ENCODE measurements around the gene TOMM20.

Gene TOMM20

DNA sequence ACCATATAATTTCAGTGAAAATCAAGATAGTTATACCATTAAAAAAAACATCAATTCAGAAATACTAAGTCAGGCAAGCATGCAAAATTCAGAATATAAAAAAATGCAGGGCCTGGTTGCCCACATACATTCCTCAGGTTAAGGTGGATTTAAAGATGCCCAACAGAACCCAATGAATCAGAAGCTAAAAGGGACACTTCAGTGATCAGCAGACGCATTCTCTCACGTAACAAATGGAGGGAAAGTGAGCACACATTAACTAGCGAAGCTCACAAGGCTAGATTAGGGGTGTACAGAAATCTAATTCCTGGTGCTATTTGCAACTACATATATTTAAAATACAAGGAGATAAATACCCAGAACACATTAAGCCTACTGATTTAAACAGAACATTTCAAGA is 17.5 kb downstream of the TOMM20 start:
- DNase-seq: no peak
- TF ChIP-seq CTCF (IDR thresholded peaks at IDR 0.05; ENCODE audit: low read depth, low read length): no peak
- Histone ChIP-seq H3K4me3 (ENCODE audit: low read depth, low read length) (no peak overlapping the region), H3K9me3 (no peaks in the 10 kb centered on the region), H3K27me3 (no peaks in the 10 kb centered on the region), H3K36me3 (peaks cover 82% of the 10 kb centered on the region), H3K4me1 (no peaks in the 10 kb centered on the region)

DNA sequence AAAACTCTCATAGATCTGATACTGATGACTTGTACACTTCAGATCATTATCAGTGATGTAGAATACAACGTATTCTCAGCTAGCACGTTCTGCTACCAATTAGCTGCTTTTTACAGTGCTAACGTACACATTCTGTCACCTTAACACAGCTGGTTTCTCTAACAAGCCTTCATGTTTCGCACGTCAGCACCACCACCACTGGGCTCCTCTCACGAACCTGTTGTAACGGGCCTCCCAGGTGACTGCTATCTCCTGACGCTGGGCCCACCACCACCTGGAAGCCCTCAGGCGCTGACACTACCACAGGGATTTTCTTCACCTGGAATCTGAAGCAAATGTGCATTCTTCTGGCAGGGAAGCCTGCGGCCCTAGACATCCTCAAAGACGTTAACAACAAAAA is 19.8 kb downstream of the TOMM20 start:
- Histone ChIP-seq H3K9me3 (no peaks in the 10 kb centered on the region), H3K4me3 (ENCODE audit: low read depth, low read length) (no peak overlapping the region), H3K4me1 (no peaks in the 10 kb centered on the region), H3K27me3 (no peaks in the 10 kb centered on the region), H3K36me3 (peaks cover 60% of the 10 kb centered on the region)
- DNase-seq: no peak
- TF ChIP-seq CTCF (IDR thresholded peaks at IDR 0.05; ENCODE audit: low read depth, low read length): no peak

DNA sequence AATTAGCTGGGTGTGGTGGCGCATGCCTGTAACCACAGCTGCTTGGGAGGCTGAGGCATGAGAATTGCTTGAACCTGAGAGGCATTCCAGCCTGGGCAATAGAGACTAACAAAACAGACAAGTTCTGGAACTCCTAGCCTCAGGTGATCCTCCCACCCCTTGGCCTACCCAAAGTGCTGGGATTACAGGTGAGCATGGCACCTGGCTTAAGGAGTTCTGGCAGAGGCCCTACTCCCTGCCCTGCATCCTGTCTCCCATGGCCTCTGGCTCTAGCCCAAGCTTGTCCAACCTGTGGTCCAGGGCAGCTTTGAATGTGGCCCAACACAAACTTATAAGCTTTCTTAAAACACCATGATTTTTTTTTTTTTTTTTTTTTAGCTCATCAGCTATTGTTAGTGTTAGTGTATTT is 20.4 kb downstream of the TOMM20 start:
- H3K9me3 ChIP-seq: no peaks in the 10 kb centered on the region
- H3K27me3 ChIP-seq: no peaks in the 10 kb centered on the region
- H3K36me3 ChIP-seq: peaks cover 53% of the 10 kb centered on the region
- no peak overlapping the region for H3K4me3 ChIP-seq (ENCODE audit: low read depth, low read length)
- H3K4me1 ChIP-seq: no peaks in the 10 kb centered on the region
- TF ChIP-seq CTCF (IDR thresholded peaks at IDR 0.05; ENCODE audit: low read depth, low read length): no peak
- DNase-seq: no peak

- no peaks in the 10 kb centered on the region for H3K9me3 ChIP-seq
- DNase-seq: no peak
- no peaks in the 10 kb centered on the region for H3K27me3 ChIP-seq
- no peak for TF ChIP-seq CTCF (IDR thresholded peaks at IDR 0.05; ENCODE audit: low read depth, low read length)
- peaks cover 47% of the 10 kb centered on the region for H3K36me3 ChIP-seq
- no peaks in the 10 kb centered on the region for H3K4me1 ChIP-seq
- H3K4me3 ChIP-seq (ENCODE audit: low read depth, low read length): no peak overlapping the region
These were observed 21.1 kb downstream of the TOMM20 start for GRCh38 chr1:235107368-235108184.

GRCh38 chr1:235106457-235106856 is 22.2 kb downstream of the TOMM20 start:
- Histone ChIP-seq H3K27me3 (no peaks in the 10 kb centered on the region), H3K4me1 (no peaks in the 10 kb centered on the region), H3K9me3 (no peaks in the 10 kb centered on the region), H3K4me3 (ENCODE audit: low read depth, low read length) (no peak overlapping the region), H3K36me3 (peaks cover 38% of the 10 kb centered on the region)
- no peak for TF ChIP-seq CTCF (IDR thresholded peaks at IDR 0.05; ENCODE audit: low read depth, low read length)
- no peak for DNase-seq

Measured in BE2C (cell line).